ENCODE results near the gene SLC25A36.

- no peak for TF ChIP-seq CTCF (IDR thresholded peaks at IDR 0.05)
- no peak for TF ChIP-seq POLR2A (IDR thresholded peaks at IDR 0.05)
These were observed 39.0 kb downstream of the SLC25A36 start for GRCh38 chr3:140980663-140981062.
